OCI-LY7 (cell line): ENCODE data around the gene KCNC1. TPM values are rescaled to one million over a fixed set of nuclear protein-coding genes. Genes with fewer than 3 reads are reported as not detected.

Source experiments
- BruUV-seq: library from RNA; stranded (reverse); fragments of 400-500 nt; replicated peaks from 2 replicates; lab custom pipeline; 2021; lab: Mats Ljungman, UMichigan
- CTCF ChIA-PET: fragments of 300-600 bp; sonication (Branson Sonifier 250); formaldehyde crosslinking; loops from one replicate; lab custom pipeline; 2022; ENCODE audit warnings: antibody characterized with exemption; ENCODE audit not compliant: unreplicated experiment; lab: Charles Lee
- POLR2A ChIA-PET: fragments of 300-600 bp; sonication (Branson Sonifier 250); formaldehyde crosslinking; loops from one replicate; lab custom pipeline; 2022; ENCODE audit warnings: antibody characterized with exemption; lab: Charles Lee
- DNase-seq: peaks from one replicate; pipeline ENCODE4 v3.0.0-alpha.2; 2015; ENCODE audit warnings: low spot score
- H2AFZ ChIP-seq: fragments of 200-600 bp; sonication (generic), shearing (Covaris generic); 2 replicates; pipeline ENCODE4 v1.6.1; 2014; ENCODE audit warnings: mild to moderate bottlenecking, antibody characterized with exemption, low read length, moderate library complexity
- H3K27ac ChIP-seq: fragments of 200-600 bp; sonication (generic); 2 replicates; pipeline ENCODE4 v1.5.1; 2014; ENCODE audit warnings: mixed run types, low read depth, mild to moderate bottlenecking, moderate library complexity, low read length, inconsistent platforms; ENCODE audit not compliant: poor library complexity, severe bottlenecking
- H3K36me3 ChIP-seq: fragments of 200-600 bp; sonication (generic); 2 replicates; pipeline ENCODE4 v1.6.1; 2014; ENCODE audit warnings: mild to moderate bottlenecking, antibody characterized with exemption, low read length, moderate library complexity, mixed read lengths; ENCODE audit not compliant: insufficient read depth
- H3K4me1 ChIP-seq: fragments of 200-600 bp; sonication (generic); 2 replicates; pipeline ENCODE4 v1.5.1; 2014; ENCODE audit warnings: mild to moderate bottlenecking, low read length; ENCODE audit not compliant: insufficient read depth, poor library complexity, severe bottlenecking
- H3K4me2 ChIP-seq: fragments of 200-600 bp; sonication (generic); 2 replicates; pipeline ENCODE4 v1.6.1; 2014; ENCODE audit warnings: mild to moderate bottlenecking, low read length
- H3K4me3 ChIP-seq: fragments of 200-600 bp; sonication (generic); 2 replicates; pipeline ENCODE4 v1.5.1; 2014; ENCODE audit warnings: mild to moderate bottlenecking, low read depth, low read length; ENCODE audit not compliant: poor library complexity, severe bottlenecking
- H3K79me2 ChIP-seq: fragments of 200-600 bp; sonication (generic); 2 replicates; pipeline ENCODE4 v1.6.1; 2016; ENCODE audit warnings: low read depth, mild to moderate bottlenecking, low read length, moderate library complexity, mixed read lengths; ENCODE audit not compliant: insufficient read depth
- H3K9me2 ChIP-seq: fragments of 200-600 bp; sonication (generic); 2 replicates; pipeline ENCODE4 v1.6.1; 2016; ENCODE audit warnings: mild to moderate bottlenecking, low read length, mixed read lengths; ENCODE audit not compliant: insufficient read depth
- H3K9me3 ChIP-seq: fragments of 200-600 bp; sonication (generic); 2 replicates; pipeline ENCODE4 v1.6.1; 2014; ENCODE audit warnings: mild to moderate bottlenecking, mixed run types, low read length, mixed read lengths
- H4K20me1 ChIP-seq: fragments of 200-600 bp; sonication (generic); 2 replicates; pipeline ENCODE4 v1.6.1; 2014; ENCODE audit warnings: mild to moderate bottlenecking, antibody characterized with exemption, low read length, moderate library complexity, mixed read lengths; ENCODE audit not compliant: insufficient read depth
- CTCF ChIP-seq: fragments of 200-600 bp; sonication (generic); conservative IDR thresholded peaks from 2 replicates; pipeline ENCODE4 v1.5.1; 2014; ENCODE audit warnings: mild to moderate bottlenecking, antibody characterized with exemption, low read length, moderate library complexity, mixed read lengths
- EZH2phosphoT487 ChIP-seq: fragments of 200-600 bp; sonication (generic); IDR thresholded peaks from 2 replicates; pipeline ENCODE4 v1.6.1; 2018; ENCODE audit warnings: low read depth, borderline replicate concordance, mild to moderate bottlenecking, mixed run types, antibody characterized with exemption, low read length, moderate library complexity, mixed read lengths
- intact Hi-C: fragments of 100-400 bp; cut with micrococcal nuclease; formaldehyde crosslinking; loops from one replicate; pipeline ENCODE4 v1.10.0; 2022; ENCODE audit not compliant: unreplicated experiment
- total RNA-seq, 2 experiments: library from RNA; depleted of rRNA in 1 of 2; stranded (reverse); fragments of >200 nt in 1 of 2; shearing (Covaris generic) in 1 of 2; gene quantifications; 2 replicates each; pipeline ENCODE4 v1.2.3, GENCODE V29; 2014 to 2022

The KCNC1 gene
- total RNA-seq, 2 experiments from 2014 or later, result not detected

- no peaks in the 10 kb centered on the region for H3K9me2 ChIP-seq
- intact Hi-C loops, result no loop called here
- no peaks in the 10 kb centered on the region for H3K4me1 ChIP-seq
- TF ChIP-seq EZH2phosphoT487 (no peak), CTCF (no peak)
- H3K79me2 ChIP-seq, result no peaks in the 10 kb centered on the region
- no peak overlapping the region for H3K4me2 ChIP-seq
- ChIA-PET POLR2A (no interaction called here), CTCF (no interaction called here)
- no peak overlapping the region for H2AFZ ChIP-seq
- H3K9me3 ChIP-seq, result no peaks in the 10 kb centered on the region
- no TSS peak for BruUV-seq
- DNase-seq, result no peak
- H3K36me3 ChIP-seq, result no peaks in the 10 kb centered on the region
- no peak overlapping the region for H3K4me3 ChIP-seq
- no peak overlapping the region for H3K27ac ChIP-seq
- H4K20me1 ChIP-seq, result no peaks in the 10 kb centered on the region
These were observed 621 bp downstream of the KCNC1 start for GRCh38 chr11:17734986-17735817.

- intact Hi-C loops, result no loop called here
- H3K4me1 ChIP-seq, result no peaks in the 10 kb centered on the region
- H2AFZ ChIP-seq, result no peak overlapping the region
- no TSS peak for BruUV-seq
- TF ChIP-seq EZH2phosphoT487, result no peak
- no peak for TF ChIP-seq CTCF
- CTCF ChIA-PET, result no interaction called here
- H3K27ac ChIP-seq, result no peak overlapping the region
- POLR2A ChIA-PET, result no interaction called here
- H3K36me3 ChIP-seq, result no peaks in the 10 kb centered on the region
- H4K20me1 ChIP-seq, result no peaks in the 10 kb centered on the region
- H3K79me2 ChIP-seq, result no peaks in the 10 kb centered on the region
- no peak overlapping the region for H3K4me3 ChIP-seq
- no peaks in the 10 kb centered on the region for H3K9me2 ChIP-seq
- H3K4me2 ChIP-seq, result no peak overlapping the region
- DNase-seq, result no peak
- H3K9me3 ChIP-seq, result no peaks in the 10 kb centered on the region
These were observed 1.4 kb downstream of the KCNC1 start for GRCh38 chr11:17735818-17736578.

- ChIA-PET POLR2A (no interaction called here), CTCF (no interaction called here)
- no peaks in the 10 kb centered on the region for H4K20me1 ChIP-seq
- no peaks in the 10 kb centered on the region for H3K9me2 ChIP-seq
- H3K9me3 ChIP-seq, result no peaks in the 10 kb centered on the region
- no peak overlapping the region for H3K4me3 ChIP-seq
- no TSS peak for BruUV-seq
- no peaks in the 10 kb centered on the region for H3K36me3 ChIP-seq
- no peaks in the 10 kb centered on the region for H3K4me1 ChIP-seq
- no peak overlapping the region for H3K4me2 ChIP-seq
- DNase-seq, result no peak
- no peak for TF ChIP-seq CTCF
- TF ChIP-seq EZH2phosphoT487, result no peak
- H2AFZ ChIP-seq, result no peak overlapping the region
- intact Hi-C loops, result no loop called here
- H3K79me2 ChIP-seq, result no peaks in the 10 kb centered on the region
- no peak overlapping the region for H3K27ac ChIP-seq
These were observed 2.0 kb downstream of the KCNC1 start for GRCh38 chr11:17736579-17736893.
